Measurements from ENCODE around the gene CNOT6. TPM values are rescaled to one million over a fixed set of nuclear protein-coding genes. Genes with fewer than 3 reads are reported as not detected.

CNOT6 gene
- total and polyA plus RNA-seq, 10 of the 15 experiments (the other 5 are each of a cell fraction or from before 2014, with no cell fraction given): 3.8 to 22.1 (median 12.1) TPM

DNA sequence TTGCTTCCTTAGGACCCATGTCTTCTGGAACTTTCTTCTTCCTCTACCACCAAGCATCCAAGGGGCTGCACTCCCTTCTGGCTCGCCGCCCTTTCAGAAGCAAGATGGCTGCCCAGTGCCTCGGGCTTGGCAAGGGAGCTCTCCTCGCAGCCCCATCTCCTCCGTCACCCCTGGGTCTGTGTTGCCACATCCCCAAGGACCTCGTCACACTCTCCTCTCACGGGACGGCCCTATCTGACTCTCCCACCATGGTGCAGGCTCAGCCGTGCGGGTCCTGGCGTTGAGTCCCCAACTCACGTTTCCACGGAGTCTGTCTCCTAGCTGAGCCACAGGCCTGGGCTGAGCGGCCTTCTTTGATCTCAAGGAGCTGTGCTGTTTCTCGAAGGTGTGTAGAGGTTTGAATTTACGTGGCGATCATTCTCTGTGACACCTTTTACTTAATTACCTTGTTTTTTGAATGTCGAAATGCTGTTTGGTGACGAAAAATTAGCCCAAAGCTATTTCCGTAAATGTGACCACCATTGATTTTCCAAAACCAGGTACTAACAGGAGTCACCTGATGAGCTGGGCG lies 112.1 kb downstream of the CNOT6 start:
- FAIRE-seq (no peak), DNase-seq (ENCODE audit: low read depth, low spot score) (no peak), ATAC-seq (no peak; the same call in 2 of the 3 replicates)
- H3K27ac ChIP-seq (ENCODE audit: control insufficient read depth, insufficient read depth): no peak overlapping the region
- intact Hi-C loops (cut with micrococcal nuclease; ENCODE audit: unreplicated experiment): loop anchor here (2.0 to 10.0 kb wide), 3 partner anchors 114 to 481 kb away; partner anchors contain the start of genes CNOT6 and MAPK9
- ChIA-PET RAD21 (ENCODE audit: unreplicated experiment) (interaction anchor here (0.6 to 1.2 kb wide), 2 partner anchors 111 to 314 kb away, joined by 3 read pairs; no protein-coding TSS in a partner anchor), POLR2A (no interaction called here), CTCF (interaction anchor here (0.6 to 2.3 kb wide), 12 partner anchors 23 to 316 kb away, joined by 3 to 6 read pairs (median 4); no protein-coding TSS in a partner anchor), SMC1A (ENCODE audit: uncharacterized antibody, unreplicated experiment) (interaction anchor here (0.6 to 1.3 kb wide), 4 partner anchors 21 to 83 kb away, joined by 3 to 6 read pairs (median 3); no protein-coding TSS in a partner anchor)
- no peak overlapping the region for H2AFZ ChIP-seq (ENCODE audit: control insufficient read depth, low read depth, low read length)
- H3K9ac ChIP-seq (ENCODE audit: control insufficient read depth, insufficient read depth, low read length): no peak overlapping the region
- no peaks in the 10 kb centered on the region for H3K9me3 ChIP-seq (replicated peaks; ENCODE audit: control insufficient read depth, insufficient read depth, low read length)
- no peaks in the 10 kb centered on the region for H3K79me2 ChIP-seq (ENCODE audit: control insufficient read depth, insufficient read depth, low read length)
- no peaks in the 10 kb centered on the region; the same call in 1 of the 2 replicates for H4K20me1 ChIP-seq (ENCODE audit: control insufficient read depth, insufficient read depth)
- H3K27me3 ChIP-seq (replicated peaks in 1 of 2; ENCODE audit: control insufficient read depth in 2 of 2, insufficient read depth in 2 of 2, low read length in 1 of 2): no peaks in the 10 kb centered on the region
- H3K36me3 ChIP-seq (ENCODE audit: control insufficient read depth in 2 of 2, insufficient read depth in 2 of 2, low read length in 1 of 2): no peaks in the 10 kb centered on the region
- in situ Hi-C loops (cut with MboI): no loop called here
- no TSS peak for BruUV-seq (replicated peaks)
- TF ChIP-seq KDM1A (IDR thresholded peaks at IDR 0.05; ENCODE audit: borderline replicate concordance) (no peak), NFYB (IDR thresholded peaks at IDR 0.05; ENCODE audit: insufficient read depth, low read depth, low read length) (no peak), FOS (IDR thresholded peaks at IDR 0.05; ENCODE audit: borderline replicate concordance, extremely low read depth, insufficient read length) (no peak)
- TF ChIP-seq, protein P1, sequence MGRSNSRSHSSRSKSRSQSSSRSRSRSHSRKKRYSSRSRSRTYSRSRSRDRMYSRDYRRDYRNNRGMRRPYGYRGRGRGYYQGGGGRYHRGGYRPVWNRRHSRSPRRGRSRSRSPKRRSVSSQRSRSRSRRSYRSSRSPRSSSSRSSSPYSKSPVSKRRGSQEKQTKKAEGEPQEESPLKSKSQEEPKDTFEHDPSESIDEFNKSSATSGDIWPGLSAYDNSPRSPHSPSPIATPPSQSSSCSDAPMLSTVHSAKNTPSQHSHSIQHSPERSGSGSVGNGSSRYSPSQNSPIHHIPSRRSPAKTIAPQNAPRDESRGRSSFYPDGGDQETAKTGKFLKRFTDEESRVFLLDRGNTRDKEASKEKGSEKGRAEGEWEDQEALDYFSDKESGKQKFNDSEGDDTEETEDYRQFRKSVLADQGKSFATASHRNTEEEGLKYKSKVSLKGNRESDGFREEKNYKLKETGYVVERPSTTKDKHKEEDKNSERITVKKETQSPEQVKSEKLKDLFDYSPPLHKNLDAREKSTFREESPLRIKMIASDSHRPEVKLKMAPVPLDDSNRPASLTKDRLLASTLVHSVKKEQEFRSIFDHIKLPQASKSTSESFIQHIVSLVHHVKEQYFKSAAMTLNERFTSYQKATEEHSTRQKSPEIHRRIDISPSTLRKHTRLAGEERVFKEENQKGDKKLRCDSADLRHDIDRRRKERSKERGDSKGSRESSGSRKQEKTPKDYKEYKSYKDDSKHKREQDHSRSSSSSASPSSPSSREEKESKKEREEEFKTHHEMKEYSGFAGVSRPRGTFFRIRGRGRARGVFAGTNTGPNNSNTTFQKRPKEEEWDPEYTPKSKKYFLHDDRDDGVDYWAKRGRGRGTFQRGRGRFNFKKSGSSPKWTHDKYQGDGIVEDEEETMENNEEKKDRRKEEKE (IDR thresholded peaks at IDR 0.05): no peak
- WGBS (ENCODE audit: insufficient coverage, insufficient replicate concordance, low lambda C conversion rate, missing lambda C conversion rate): 47% methylated on average over 21 of the region's 21 CpGs
- H3K4me3 ChIP-seq: no peak overlapping the region
- no peak overlapping the region for H3K4me2 ChIP-seq (ENCODE audit: control insufficient read depth, insufficient read depth)
- no peaks in the 10 kb centered on the region for H3K4me1 ChIP-seq (ENCODE audit: control insufficient read depth, insufficient read depth, low read length)

Measured in GM12878 (cell line).